Stimulated activated naive CD8-positive, alpha-beta T cell treated with anti-CD3 and anti-CD28 coated beads, Interleukin-15, Interleukin-2, amounts not matched to agents 100 ng/mL and 50 ng/mL, for 24 hours (primary cell): ENCODE measurements around the gene TNFSF15.

ENCODE experiments used
- H3K27ac Mint-ChIP-seq: one replicate; pipeline ENCODE4 v1.8.0; 2021; ENCODE audit warnings: mild to moderate bottlenecking, mixed read lengths
- H3K27me3 Mint-ChIP-seq: one replicate; pipeline ENCODE4 v1.8.0; 2021; ENCODE audit warnings: mixed read lengths
- H3K36me3 Mint-ChIP-seq: one replicate; pipeline ENCODE4 v1.8.0; 2021; ENCODE audit warnings: low read depth, mixed read lengths
- H3K4me1 Mint-ChIP-seq: one replicate; pipeline ENCODE4 v1.8.0; 2021; ENCODE audit warnings: low read depth, mixed read lengths
- H3K4me3 Mint-ChIP-seq: one replicate; pipeline ENCODE4 v1.8.0; 2021; ENCODE audit warnings: mild to moderate bottlenecking, mixed read lengths
- H3K9me3 Mint-ChIP-seq: one replicate; pipeline ENCODE4 v1.8.0; 2021; ENCODE audit warnings: mixed read lengths

Gene TNFSF15

DNA sequence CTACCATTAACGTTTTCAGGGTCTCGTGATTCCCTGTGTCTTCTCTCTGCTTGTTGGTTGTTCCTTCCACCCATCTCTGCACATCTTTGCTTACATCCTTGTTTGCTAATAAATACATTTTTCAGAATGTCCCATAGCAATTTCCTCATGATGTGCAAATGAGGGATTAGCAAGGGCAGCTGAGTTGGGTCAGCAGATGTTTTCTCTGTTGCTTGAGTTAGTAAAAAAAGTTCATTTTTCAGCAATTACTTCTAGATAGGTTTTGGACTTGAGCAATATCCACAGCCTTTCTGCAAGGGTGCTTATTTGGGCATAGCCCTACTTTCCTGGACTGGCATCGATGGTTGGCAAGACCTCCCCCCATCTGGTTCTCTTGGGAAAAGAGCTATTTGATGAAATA lies 4.8 kb upstream of the TNFSF15 start:
- Mint-ChIP-seq H3K4me1 (peaks cover 49% of the 10 kb centered on the region), H3K4me3 (no peak overlapping the region), H3K27me3 (no peaks in the 10 kb centered on the region), H3K36me3 (no peaks in the 10 kb centered on the region), H3K9me3 (no peaks in the 10 kb centered on the region), H3K27ac (no peak overlapping the region)

DNA sequence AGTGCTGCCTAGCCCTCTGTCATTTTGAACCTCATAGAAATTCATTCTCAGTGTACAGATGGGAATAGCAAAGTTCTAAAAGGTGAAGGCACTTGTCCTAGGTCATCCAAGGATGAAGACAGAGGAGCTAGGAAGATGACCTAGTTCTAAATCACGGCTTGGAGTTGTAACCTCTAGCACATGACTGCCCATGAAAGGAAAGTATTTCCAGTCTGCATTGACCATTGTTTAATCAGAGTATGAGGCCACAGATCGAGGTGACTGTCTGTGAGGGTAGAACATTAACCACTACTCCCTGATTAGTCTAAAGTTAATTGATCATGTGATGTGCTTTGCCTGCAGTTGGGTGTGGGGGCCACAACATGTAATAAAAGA lies 674 bp upstream of the TNFSF15 start:
- no peaks in the 10 kb centered on the region for H3K27me3 Mint-ChIP-seq
- H3K9me3 Mint-ChIP-seq, result no peaks in the 10 kb centered on the region
- no peaks in the 10 kb centered on the region for H3K36me3 Mint-ChIP-seq
- peak overlapping the region; percentile 42 for H3K4me3 Mint-ChIP-seq
- peaks cover 41% of the 10 kb centered on the region for H3K4me1 Mint-ChIP-seq
- peak overlapping the region; percentile 41 for H3K27ac Mint-ChIP-seq

DNA sequence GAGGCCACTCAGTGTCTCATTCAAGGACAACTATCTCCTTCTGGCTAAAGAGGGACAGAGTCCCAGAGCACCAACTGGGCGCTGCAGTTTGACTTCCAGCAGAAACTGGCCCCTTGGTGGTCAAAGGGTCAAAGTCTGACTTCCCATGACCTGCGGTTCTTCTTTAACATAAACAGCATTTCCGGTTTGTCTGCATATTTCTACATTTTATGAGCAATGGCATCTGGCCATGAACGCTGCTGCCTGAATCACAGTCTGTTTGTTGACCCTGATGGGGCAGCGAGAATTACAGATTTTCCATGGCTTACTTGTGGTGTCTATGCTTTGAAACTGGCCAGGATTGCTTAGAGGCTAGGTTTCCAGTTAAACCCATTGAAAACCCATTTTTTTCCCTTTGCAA lies 1.3 kb downstream of the TNFSF15 start:
- no peak overlapping the region for H3K4me3 Mint-ChIP-seq
- no peaks in the 10 kb centered on the region for H3K27me3 Mint-ChIP-seq
- no peaks in the 10 kb centered on the region for H3K36me3 Mint-ChIP-seq
- no peak overlapping the region for H3K27ac Mint-ChIP-seq
- H3K4me1 Mint-ChIP-seq, result peaks cover 41% of the 10 kb centered on the region
- H3K9me3 Mint-ChIP-seq, result no peaks in the 10 kb centered on the region

DNA sequence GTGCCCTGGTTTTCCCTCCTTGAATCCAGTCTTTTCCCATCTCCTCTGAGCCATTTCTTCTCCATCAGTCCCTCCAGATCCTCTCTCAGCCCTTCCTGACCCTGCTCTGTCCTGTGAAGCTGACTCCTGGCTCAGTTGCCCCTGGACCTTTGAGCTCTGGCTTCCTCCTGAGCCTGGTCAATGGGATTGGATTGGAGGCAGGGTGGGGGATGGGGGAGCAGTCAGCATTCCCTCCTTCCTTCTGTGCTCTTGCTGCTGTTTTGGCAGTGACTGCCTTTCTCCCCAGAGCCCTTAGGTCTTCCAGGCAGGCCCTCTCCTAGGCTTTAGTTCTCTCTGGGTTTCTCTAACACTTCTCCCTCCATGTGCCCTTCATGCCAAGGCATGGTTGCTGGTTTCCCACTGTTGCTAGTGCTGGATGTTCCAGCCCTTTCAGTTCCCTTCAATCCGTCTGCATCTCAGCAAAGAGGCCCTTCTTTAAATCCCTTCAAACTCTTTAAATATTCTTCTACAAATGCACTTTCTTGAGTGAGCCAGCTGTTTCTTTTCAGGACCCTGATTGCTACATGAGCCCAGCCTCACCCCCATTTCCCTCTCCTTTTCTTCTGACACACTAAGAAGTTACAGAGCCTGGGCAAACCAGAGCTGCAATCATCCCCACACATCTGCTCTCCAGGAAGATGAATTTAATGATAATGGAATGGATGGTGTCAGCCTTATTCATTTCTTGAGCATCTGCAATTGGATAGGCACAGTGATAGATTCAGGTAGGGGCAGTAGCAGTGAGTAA lies 2.2 kb downstream of the TNFSF15 start:
- H3K36me3 Mint-ChIP-seq, result no peaks in the 10 kb centered on the region
- no peaks in the 10 kb centered on the region for H3K9me3 Mint-ChIP-seq
- peaks cover 33% of the 10 kb centered on the region for H3K4me1 Mint-ChIP-seq
- no peak overlapping the region for H3K4me3 Mint-ChIP-seq
- H3K27me3 Mint-ChIP-seq, result no peaks in the 10 kb centered on the region
- no peak overlapping the region for H3K27ac Mint-ChIP-seq

DNA sequence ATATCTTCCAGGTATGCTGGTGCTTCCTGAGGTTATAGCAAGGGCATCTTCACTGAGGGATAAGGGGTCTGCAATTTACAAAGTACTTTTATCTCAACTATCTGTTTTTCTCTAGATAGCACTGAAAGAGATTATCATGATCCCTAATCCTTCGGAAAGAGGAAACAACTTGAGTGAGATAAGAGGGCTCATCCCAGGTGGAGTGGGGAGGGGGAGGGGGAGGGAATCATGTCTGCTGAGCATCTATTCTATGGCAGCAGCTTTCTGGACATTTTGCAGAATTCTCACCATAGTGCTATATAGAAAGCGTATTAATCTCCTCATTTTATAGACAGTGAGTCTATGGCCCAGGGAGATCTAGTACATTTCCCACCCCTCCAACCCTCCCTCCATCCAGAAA lies 5.9 kb downstream of the TNFSF15 start:
- no peak overlapping the region for H3K27ac Mint-ChIP-seq

DNA sequence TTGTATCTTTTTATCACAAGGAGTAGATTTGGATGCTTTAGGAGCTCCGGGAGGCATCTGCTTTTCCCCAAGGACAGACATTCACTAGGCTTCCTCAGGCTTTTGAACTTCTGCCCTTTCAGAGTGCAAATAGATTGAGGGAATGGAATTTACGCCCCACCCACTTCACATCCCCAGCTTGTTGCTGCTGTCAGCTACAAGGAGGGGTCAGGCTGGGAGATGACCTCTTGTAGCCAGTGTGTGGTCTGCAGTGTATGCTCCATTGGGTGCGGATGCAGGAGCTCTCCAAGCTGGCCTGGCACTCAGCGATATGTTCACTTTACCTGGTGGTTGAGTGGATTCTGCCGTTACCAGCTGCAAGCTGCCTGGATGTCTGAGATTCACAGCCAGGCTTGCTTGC lies 6.4 kb downstream of the TNFSF15 start:
- Mint-ChIP-seq H3K4me3 (no peak overlapping the region), H3K27ac (no peak overlapping the region), H3K27me3 (no peaks in the 10 kb centered on the region), H3K4me1 (peaks cover 5% of the 10 kb centered on the region), H3K36me3 (no peaks in the 10 kb centered on the region), H3K9me3 (no peaks in the 10 kb centered on the region)

More for the DNA sequence above, 5.9 kb downstream of the TNFSF15 start:
- Mint-ChIP-seq H3K27me3 (no peaks in the 10 kb centered on the region), H3K9me3 (no peaks in the 10 kb centered on the region), H3K36me3 (no peaks in the 10 kb centered on the region), H3K4me3 (no peak overlapping the region), H3K4me1 (peaks cover 5% of the 10 kb centered on the region)

DNA sequence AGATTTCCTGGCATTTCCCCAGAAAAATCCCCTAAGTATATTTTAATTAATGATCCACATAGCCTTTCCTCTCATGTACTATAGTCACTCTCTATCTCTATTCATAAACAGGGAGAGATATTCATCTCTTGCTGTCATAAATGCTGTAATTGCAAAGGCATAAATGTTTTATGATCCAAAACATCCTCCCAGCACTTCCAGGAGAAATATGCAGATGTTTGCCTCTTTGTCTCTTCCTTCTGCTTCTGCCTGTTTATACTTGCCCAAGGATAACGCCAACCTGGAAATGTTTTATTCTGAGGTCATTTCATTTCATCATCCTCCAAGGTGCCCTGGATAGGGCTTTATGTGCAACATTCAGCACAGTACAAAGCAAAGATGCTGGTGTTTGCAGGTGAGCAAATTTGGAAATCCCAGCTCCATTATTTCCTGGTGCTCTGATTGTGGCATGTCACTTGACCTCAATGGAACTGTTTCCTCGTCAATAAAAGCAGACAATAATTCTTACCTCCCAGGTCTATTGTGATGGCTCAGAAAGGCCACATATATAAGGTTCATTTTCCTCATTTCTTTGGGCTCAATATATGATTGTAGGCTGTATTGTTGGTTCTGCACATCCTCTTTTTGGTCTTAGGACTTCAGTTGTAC lies 6.9 kb downstream of the TNFSF15 start:
- Mint-ChIP-seq H3K9me3 (no peaks in the 10 kb centered on the region), H3K36me3 (no peaks in the 10 kb centered on the region), H3K27ac (no peak overlapping the region), H3K4me3 (no peak overlapping the region), H3K4me1 (peaks cover 3% of the 10 kb centered on the region), H3K27me3 (no peaks in the 10 kb centered on the region)

DNA sequence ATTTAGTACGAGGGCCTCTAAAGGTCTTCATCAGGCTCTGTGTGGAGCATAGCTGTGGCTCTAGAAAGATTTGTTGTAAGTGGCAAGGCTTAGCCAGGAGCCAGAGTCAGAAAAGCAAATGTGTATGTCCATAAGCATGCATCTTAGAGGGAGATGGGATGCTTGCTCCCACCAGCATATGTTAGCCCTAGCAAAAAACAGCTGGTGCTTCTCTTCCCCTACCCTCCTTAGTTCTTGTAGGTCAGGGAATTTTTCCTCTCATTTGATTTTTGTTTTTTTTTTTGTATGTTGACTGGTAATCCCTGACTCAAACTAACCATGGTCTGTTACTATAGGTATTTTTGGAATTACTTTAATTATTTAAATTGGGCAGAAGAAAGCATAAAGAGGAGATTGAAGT lies 7.7 kb downstream of the TNFSF15 start:
- Mint-ChIP-seq H3K27me3 (no peaks in the 10 kb centered on the region), H3K27ac (no peak overlapping the region)

DNA sequence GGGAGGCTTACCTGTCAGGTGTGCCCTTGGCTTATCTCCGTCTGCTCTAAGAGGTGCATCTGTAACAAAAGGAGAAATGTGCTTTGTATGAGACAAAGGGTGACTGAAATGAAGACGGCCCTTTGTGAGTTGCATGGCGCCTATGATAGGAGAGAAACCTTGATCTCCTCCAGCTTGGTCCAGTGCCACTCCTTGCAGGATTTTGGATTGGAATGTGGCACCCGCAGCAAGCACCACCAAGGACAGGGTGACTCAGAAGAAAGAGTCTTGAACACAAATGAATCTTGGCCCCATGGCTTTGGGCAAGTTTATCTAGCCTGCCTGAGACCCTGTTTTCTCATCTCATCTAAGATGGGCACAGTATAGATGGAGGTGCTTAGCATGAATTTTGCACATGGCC lies 13.4 kb downstream of the TNFSF15 start:
- peaks cover 3% of the 10 kb centered on the region for H3K9me3 Mint-ChIP-seq
- H3K36me3 Mint-ChIP-seq, result no peaks in the 10 kb centered on the region
- no peaks in the 10 kb centered on the region for H3K4me1 Mint-ChIP-seq
- H3K4me3 Mint-ChIP-seq, result no peak overlapping the region
- H3K27me3 Mint-ChIP-seq, result no peaks in the 10 kb centered on the region
- no peak overlapping the region for H3K27ac Mint-ChIP-seq

More for the DNA sequence above, 7.7 kb downstream of the TNFSF15 start:
- H3K4me1 Mint-ChIP-seq, result no peaks in the 10 kb centered on the region
- H3K4me3 Mint-ChIP-seq, result no peak overlapping the region
- no peaks in the 10 kb centered on the region for H3K36me3 Mint-ChIP-seq
- H3K9me3 Mint-ChIP-seq, result no peaks in the 10 kb centered on the region

DNA sequence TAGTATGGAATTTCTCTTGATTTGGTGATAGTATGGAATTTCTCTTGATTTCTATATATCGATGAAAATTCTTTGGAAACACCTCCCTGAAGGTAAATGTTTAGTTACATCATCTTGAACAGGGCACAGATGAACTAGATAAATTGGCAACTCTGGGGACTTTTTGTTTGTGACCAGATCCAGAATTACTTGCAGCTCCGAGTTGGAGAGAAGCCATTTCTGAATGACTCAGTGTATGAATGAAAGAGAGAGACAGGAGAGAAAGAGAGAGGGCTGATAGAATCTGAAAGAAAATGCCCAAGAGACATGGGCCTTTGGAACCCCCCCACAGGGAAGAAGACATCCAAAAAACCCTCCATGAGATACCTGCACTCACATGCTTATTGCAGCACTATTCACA lies 14.1 kb downstream of the TNFSF15 start:
- Mint-ChIP-seq H3K4me1 (no peaks in the 10 kb centered on the region), H3K36me3 (no peaks in the 10 kb centered on the region), H3K9me3 (peaks cover 3% of the 10 kb centered on the region), H3K27me3 (no peaks in the 10 kb centered on the region), H3K4me3 (no peak overlapping the region), H3K27ac (no peak overlapping the region)

DNA sequence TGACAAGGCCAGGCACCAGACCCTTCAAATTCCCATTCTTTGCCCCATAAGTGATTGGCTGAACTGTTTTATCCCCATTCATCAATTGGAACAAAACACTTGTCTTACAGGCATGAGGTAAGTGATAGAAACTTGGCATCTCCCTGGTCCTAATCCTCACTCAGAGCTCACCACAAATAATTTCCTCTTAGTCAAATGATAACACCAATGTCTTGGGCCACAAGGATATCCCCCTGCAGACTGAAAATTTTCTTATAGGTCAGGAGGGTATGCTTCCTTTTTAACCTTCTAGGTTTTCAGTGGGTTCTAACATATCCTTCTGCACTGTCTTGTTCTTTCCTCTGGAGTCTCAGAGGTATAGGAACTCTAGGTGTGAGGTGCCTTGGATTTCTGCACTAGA lies 14.5 kb downstream of the TNFSF15 start:
- Mint-ChIP-seq H3K27me3 (no peaks in the 10 kb centered on the region), H3K4me1 (no peaks in the 10 kb centered on the region), H3K36me3 (no peaks in the 10 kb centered on the region), H3K9me3 (peaks cover 3% of the 10 kb centered on the region), H3K27ac (no peak overlapping the region), H3K4me3 (no peak overlapping the region)

DNA sequence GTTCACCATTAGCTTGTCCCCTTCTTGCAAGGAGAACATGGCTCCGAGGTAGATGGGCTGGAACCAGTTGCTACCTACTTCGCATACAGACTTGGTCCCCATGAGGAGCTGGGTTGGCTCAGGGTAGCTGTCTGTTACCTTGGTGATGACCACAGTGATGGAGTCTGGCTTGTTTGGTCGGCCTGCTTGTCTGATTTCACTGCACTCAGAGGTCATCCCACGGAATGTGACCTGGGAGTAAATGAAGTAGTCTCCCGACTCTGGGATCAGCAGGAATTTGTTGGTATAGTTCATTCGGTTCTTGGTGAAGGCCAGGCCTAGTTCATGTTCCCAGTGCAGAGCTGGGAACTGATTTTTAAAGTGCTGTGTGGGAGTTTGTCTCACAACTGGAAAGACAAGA lies 15.3 kb downstream of the TNFSF15 start:
- H3K4me3 Mint-ChIP-seq, result no peak overlapping the region
- H3K27ac Mint-ChIP-seq, result no peak overlapping the region
- H3K4me1 Mint-ChIP-seq, result no peaks in the 10 kb centered on the region
- peaks cover 3% of the 10 kb centered on the region for H3K9me3 Mint-ChIP-seq
- no peaks in the 10 kb centered on the region for H3K27me3 Mint-ChIP-seq
- no peaks in the 10 kb centered on the region for H3K36me3 Mint-ChIP-seq

DNA sequence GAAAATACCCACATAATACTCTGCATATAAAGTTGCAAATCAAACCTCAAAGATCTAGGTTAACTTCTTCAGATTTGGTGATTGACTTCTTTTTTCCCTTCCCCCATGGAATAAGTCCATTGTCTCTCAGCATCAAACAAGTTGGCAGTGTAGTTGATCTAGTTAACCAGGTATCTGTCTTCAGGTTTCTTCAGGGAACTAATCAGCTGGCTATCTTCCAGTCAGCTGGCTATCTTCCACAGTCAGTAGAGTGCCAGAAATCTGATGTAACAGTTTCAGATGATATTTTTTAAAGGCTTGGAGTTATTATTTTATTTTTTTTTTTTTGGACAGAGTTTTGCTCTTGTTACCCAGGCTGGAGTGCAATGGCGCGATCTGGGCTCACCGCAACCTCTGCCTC lies 16.8 kb downstream of the TNFSF15 start:
- no peak overlapping the region for H3K4me3 Mint-ChIP-seq
- H3K27ac Mint-ChIP-seq, result no peak overlapping the region
- H3K9me3 Mint-ChIP-seq, result peaks cover 3% of the 10 kb centered on the region
- peaks cover 7% of the 10 kb centered on the region for H3K4me1 Mint-ChIP-seq
- no peaks in the 10 kb centered on the region for H3K27me3 Mint-ChIP-seq
- H3K36me3 Mint-ChIP-seq, result no peaks in the 10 kb centered on the region

DNA sequence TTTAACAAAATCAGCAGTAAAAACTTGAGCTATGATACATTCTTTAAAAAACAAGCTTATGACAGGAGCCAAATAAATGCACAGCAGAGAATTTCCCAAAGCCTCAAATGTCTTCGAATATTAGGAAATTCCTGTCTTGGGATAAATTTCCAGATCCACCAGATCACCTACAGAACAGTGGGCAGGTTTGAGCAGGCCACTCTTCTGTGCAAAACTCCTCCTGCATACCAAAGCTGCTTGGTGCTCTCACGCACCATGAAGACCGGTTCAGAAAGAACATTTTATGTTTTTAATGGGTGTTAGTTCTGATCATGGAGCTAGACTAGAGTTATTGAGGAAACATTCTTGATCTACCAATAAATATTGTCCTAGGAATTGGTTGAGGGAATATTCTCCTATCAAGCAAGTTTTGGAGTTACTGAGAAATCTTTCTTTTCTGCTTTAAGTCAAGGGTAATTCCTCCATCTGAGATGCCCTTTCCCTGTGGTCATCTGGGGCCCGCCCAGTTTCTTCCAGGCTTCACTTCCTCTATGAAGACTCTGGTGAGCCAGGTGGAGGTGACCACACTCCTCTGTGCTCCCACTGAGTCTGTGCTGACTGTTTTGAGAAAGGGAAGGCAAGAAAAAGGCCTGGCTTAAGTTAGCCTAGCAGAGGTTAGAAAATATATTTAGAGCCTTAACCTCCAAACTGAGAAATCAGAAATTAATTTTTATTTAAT lies 17.9 kb downstream of the TNFSF15 start:
- Mint-ChIP-seq H3K4me1 (peaks cover 7% of the 10 kb centered on the region), H3K9me3 (peaks cover 3% of the 10 kb centered on the region), H3K27ac (no peak overlapping the region), H3K27me3 (no peaks in the 10 kb centered on the region), H3K36me3 (no peaks in the 10 kb centered on the region), H3K4me3 (no peak overlapping the region)

DNA sequence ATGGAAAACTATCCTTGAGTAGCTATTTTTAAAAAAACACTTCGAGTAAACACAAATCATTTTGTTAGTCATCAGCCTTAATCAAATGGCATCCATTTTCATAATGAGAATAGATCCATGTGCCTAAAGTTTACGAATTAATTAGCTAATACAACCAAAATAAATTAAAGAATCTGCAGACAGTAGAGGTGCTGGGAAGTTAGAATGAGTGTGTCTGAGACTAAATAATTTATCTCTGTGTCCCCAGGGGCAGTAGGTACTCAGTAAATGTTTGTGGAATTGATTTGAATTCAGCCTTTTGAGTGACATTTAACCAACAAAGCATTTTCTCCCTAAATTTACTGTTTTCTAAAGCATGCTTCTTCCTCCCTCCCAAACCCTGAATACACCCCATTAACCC lies 18.6 kb downstream of the TNFSF15 start:
- H3K27ac Mint-ChIP-seq, result no peak overlapping the region
- no peaks in the 10 kb centered on the region for H3K36me3 Mint-ChIP-seq
- H3K9me3 Mint-ChIP-seq, result peaks cover 3% of the 10 kb centered on the region
- H3K27me3 Mint-ChIP-seq, result no peaks in the 10 kb centered on the region
- H3K4me3 Mint-ChIP-seq, result no peak overlapping the region
- H3K4me1 Mint-ChIP-seq, result peaks cover 7% of the 10 kb centered on the region
